GM19328 (cell line): ENCODE measurements around the gene MYO1H.
"Not testable (repeated sequence)": the region's sequence is repeated elsewhere in the genome, so short reads cannot be mapped to it uniquely, and the experiment has no call there.

ENCODE experiments used
- ATAC-seq: cut with Tn5 transposase; IDR thresholded peaks from one replicate; pipeline ENCODE4 v1.9.1; 2021; ENCODE audit warnings: mild to moderate bottlenecking, moderate library complexity; ENCODE audit not compliant: unreplicated experiment

Gene MYO1H

DNA sequence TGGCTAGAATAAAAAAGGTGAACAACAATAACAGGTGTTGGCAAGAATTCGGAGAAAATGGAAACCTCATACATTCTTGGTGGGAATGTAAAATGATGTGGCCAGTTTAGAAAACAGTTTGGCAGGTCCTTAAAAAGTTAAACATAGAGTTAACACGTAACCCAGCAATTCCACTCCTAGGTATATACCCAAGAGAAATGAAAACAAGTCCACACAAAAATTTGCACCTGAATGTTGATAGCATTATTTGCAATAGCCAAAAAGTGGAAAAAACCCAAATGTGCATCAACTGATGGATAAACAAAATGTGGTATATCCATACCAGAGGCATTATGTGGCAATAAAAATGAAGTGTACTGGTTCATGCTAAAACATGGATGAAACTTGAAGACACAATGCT is 2.3 kb upstream of the MYO1H start:
- no peak for ATAC-seq

DNA sequence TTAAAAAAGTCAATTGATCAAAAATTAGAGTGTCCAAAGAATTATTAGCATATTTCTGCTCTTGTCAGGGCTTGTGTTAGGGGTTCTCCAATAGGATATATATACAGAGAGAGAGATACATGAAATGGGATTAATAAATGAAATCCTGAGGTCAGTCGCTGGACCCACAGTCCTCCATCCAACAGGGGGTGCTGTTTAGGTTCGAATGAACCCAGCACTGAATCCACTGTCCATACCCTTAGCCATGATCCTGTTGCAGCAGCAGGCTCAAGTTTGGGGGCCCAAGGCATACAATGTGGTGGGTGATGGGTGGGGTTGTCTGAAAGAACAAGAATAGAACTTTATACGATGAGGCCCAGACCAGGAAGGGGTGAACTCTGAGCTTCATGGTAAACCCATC is 780 bp upstream of the MYO1H start:
- no peak for ATAC-seq

DNA sequence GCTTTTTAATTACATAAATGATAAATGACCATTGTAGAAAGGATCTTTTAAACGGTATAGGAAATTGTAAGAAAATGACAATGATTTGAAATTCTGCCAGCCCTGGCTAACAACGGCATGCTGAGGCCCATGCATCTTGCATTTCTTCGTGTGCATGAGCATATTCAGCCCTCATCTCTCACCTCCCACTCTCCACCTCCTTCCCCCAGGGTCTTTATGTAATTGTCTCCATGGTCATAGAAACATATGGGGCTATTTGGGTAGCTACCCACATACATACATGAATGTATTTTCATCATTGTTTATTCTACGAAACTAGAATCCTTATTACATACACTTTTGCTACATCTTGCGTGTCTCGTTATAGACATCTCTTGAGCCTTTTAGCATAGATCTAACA is 4.5 kb downstream of the MYO1H start:
- ATAC-seq = no peak

DNA sequence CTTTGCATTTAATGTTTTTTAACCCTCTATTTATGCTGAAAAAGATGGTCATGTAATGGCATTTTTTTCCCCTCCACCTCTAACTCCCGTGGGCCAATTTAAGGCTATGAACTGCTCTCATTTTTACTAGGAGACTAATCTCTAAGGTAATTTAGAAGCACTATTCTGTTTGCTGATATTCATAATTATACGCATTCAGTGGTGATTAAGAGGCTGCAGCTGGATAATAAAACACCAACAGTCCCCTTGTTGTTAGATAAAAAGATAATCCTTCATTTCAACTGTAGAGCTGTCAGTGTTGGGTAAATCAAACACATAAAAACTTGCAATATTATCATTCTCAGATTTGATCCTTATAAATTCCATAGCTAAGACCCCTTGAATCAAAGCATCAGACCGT is 8.9 kb downstream of the MYO1H start:
- no peak for ATAC-seq

DNA sequence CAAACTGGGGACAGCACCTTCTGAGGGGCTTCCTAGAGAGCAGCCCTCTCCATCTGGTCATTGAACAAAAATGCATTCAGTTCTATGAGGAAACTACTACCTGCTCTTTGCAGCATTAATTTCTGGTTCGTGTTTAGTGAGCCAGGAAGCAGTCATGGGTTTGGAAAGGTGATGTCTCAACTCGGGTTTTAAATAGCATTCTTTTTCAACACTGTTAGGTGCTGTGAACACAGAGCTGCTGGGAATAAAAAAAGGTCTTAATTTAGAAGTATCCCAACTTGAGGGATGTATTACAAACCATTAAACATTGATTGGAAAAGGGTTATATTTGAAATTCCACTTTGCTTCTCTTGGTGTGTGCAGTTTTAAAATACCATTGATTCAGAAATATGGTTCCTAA is 9.3 kb downstream of the MYO1H start:
- ATAC-seq = no peak

DNA sequence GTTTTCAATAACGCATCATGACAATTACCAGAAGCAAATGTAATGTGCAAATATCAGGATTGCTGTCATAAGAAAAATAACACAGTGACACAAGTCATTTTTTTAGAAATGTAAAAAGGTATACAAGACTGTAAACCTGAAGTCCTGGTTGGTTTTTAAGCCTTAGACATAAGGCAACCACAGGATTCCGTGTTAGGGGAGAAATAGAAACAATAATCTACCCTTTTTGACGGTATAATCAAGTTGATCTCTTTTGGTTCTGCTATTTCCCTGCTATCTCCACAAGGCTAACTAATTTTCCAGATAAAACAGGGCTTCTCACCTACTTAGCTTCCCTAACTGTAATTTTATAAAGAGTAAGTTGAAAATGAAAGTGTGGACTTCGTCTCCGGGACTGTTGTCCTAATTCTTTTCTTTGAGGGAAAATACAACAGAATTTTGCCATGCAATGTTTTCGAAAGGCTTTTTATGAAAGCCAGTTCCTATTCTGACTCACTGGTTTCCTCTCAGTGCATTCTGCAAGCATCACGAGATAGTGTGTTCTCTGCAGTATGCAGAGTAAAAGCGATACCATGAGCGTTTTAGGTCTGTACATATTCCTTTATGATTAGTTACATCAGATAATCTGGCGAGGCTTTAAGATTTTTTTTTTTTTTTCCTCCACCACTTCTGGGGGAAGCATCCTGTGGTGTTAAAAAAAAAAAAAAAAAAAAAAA is 10.6 kb downstream of the MYO1H start:
- ATAC-seq = no peak

DNA sequence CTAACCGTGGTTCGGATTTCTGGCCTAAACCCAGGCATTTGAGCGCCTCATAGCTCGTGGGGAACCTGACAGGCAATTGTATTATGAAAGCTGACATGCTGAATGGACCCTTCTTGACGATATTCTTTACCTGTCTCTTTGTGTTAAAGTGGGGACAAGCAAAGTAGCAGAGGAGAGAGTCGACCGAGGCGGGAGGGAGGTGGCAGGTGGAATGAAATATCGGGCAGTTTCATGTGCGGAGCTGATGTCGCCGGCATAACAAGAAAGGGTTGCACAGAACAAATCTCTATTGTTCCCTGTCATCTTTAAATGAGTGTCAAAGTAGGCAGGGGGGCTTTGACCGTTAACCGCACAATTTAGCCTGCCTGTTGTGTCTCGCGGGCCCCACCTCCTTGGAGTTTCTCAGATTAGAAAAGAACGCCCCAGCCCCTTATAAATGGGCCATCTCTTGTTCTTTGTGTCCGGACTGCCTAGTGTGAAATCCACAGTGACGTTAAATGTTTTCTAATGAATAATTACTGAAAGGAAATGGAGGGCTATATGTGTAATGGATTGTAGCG is 11.5 kb downstream of the MYO1H start:
- ATAC-seq = no peak

DNA sequence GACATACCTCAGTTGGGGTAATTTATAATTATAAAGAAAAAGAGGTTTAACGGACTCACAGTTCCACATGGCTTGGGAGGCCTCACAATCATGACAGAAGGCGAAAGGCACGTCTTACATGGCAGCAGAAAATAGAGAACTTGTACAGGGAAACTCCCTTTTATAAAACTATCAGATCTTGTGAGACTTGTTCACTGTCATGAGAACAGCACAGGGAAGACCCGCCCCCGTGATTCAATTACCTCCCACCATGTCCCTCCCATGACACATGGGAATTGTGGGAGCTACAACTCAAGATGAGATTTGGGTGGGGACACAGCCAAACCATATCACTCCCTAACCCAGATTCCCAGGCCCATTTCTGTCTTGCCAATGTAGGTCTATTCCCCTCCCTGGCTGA is 22.1 kb downstream of the MYO1H start:
- ATAC-seq = no peak

DNA sequence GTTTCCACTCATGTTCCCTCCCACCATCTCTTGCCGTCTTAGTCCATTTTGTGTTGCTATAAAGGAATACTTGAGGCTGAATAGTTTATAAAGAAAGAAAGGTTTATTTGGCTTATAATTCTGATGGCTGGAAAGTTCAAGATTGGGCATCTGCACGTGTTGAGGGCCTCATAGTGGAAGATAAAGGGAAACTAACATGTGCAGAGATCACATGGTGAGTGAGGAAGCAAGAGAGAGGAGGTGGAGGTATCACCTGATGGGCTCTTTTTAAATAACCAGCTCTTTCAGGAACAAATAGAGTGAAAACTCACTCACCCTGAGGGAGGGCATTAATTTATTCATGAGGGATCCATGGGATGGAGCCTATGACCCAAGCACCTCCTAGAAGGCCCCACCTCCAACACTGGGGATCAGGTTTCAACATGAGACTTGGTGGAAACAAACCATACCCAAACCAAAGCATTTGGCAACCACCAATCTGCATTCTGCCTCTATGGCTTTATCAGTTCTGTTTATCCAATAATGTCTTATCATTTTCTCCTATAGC is 29.5 kb downstream of the MYO1H start:
- ATAC-seq = no peak

DNA sequence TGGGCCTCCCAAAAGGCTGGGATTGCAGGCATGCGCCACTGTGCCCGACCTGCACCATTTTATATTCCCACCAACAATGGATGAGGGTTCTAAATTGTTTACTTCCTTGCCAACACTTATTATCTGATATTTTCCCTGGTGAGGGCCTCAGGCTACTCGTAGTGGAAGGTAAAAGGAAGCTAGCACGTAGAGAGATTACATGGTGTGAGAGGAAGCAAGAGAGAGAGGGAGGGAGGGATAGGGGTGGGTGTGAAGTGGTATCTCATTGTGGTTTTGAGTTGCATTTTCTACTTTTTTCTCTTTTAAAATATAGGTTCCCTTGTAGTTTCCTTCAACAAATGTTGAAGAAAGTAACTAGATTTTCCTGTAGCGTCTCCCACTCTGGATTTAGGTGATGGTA is 30.9 kb downstream of the MYO1H start:
- ATAC-seq = no peak

DNA sequence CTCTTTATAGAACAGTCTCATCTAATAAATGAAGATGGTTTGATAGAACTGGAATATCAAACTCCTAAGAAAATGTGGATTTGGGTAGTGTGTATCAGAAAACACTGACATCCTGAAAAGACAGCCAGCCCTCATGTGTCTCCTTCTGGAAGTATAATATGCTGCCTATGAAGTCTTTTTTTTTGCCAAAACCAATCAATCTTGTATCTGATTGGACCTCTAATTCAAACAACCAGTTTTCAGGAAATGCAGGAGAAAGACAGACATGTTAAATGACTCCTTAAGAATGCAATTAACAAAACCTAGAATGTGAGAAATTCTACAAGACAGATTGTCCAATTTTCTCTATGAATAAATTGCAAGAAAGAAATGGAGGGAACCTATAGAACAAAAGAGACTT is 34.3 kb downstream of the MYO1H start:
- ATAC-seq = no peak

DNA sequence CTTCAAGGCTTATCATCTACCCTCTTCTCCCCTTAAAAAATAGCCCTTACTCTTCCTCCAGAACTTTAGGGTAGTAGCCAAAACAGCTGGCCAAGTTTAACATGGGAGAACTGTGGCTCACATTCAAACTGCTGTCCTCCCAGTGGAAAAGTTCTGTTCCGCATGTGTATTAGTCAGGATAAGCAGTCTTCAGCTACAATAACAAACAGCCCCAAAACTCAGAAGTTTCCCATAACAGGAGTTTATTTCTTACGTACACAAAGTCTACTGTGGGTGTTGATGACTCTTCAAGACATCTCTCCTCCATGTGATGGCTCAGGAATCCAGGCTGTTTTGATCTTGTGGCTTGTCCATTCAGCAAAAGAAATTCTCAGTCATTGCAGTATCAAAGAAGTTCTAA is 35.5 kb downstream of the MYO1H start:
- no peak for ATAC-seq

DNA sequence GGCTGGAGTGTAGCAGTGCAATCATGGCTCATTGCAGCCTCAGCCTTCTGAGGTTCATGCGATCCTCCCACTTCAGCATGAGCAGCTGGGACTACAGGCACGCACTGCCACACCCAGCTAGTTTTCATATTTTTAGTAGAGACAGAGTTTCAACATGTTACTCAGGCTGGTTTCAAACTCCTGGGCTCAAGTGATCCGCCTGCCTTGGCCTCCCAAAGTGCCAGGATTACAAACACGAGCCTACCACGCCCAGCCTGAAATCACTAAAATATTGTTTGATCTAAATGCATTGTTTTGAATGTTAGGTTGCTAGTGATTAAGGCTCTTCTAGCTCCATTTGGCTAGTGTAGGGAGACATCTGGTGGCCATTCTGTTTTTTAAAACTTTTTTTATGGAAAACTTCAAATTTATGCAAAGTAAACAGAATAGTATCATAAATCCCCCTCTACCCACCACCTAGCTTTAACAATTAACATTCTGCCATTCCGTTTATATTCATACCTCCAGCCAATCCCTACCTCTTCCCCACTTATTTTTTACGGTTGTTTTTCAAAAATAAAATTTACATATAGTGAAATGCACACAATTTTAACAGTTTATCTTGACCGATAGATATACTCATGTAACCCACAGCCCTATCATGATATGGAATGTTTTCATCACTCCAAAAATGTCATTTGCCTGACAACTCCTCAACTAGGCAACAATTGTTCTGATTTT is 37.8 kb downstream of the MYO1H start:
- ATAC-seq = no peak

DNA sequence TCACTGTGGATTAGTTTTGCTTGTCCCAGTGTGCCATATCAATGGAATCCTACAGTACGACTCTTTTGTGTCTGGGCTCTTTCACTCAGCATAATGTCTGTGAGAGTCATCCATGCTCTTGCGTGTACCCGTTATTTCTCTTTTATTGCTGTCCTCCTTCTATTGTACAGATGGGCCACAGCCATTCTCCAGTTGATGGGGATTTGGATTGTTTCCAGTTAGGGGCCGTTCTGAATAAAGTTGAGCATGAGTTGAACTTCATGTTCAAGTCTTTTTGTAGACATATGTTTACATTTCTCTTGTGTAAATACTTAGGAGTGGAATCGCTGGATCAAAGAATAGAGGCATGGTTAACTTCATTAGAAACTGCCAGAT is 38.3 kb downstream of the MYO1H start:
- no peak for ATAC-seq

DNA sequence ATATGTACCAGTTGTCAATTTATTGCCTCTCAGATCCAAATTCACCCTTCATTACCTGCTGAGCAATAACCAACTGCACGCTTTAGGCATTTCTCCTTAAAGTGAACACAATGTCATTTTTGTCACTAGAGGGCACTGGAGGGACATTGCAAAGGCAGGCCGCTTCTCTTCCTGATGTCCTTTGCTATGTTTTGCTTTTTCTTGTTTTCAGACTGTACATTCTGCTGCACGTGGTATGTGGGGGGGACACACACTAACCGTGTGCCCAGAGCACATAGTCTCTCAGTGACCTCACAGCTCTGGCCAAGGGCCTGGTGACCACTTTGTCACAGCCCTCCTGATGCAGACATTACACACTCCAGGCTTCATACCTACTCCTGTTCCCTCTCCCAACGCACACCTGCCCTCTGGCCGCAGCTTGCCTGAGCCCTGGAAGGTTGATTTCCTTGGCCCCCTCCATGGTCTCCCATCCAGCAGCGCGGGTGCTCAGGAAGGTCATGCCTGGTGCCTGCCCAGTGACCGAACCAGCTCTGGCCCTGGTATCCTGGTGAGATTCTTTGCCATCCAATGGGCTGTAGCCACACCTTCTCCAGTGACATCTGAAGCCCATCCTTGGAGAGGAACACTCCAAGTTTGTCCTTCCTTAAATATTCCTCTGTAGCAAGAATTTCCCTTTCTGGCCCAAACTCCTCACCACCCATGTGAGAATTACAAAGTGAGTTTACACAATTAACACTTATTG is 39.9 kb downstream of the MYO1H start:
- no peak for ATAC-seq

DNA sequence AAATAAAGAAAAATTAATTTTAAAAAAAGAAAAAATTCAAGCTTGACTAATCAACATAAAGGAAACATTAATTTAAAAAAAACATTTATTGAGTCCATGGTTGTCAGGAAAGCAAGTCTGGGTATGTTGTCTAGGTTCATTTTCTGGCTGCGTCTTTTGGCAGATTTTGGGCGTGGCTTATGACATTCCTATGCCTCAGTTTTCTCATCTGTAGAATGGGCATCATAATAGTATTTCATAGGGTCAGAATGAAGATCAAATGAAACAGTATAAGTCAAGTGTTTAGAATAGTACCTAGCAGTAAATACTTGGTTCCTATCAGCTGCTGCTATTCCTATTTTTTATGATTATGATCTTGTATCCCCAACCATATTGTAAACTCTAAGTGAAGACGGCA is 40.5 kb downstream of the MYO1H start:
- no peak for ATAC-seq

DNA sequence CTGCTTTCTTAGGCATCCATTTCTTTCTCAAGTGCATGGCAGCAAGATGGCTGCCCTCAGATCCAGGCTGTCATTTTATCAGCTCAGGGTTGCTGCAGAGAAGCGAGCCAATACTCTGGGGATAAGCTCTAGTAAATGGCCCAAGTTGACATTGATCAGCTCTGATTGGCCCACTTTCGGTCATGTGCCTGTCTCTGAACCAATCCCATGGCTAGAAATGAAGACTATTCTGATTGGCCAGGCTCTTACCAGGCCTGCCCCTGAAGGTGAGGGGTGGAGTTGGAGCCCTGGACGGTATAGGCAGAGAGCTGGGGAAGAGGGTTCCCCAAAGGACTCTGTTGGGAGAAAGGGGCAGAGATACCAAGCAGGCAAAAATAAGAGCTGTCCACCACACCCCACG is 41.4 kb downstream of the MYO1H start:
- ATAC-seq = no peak

DNA sequence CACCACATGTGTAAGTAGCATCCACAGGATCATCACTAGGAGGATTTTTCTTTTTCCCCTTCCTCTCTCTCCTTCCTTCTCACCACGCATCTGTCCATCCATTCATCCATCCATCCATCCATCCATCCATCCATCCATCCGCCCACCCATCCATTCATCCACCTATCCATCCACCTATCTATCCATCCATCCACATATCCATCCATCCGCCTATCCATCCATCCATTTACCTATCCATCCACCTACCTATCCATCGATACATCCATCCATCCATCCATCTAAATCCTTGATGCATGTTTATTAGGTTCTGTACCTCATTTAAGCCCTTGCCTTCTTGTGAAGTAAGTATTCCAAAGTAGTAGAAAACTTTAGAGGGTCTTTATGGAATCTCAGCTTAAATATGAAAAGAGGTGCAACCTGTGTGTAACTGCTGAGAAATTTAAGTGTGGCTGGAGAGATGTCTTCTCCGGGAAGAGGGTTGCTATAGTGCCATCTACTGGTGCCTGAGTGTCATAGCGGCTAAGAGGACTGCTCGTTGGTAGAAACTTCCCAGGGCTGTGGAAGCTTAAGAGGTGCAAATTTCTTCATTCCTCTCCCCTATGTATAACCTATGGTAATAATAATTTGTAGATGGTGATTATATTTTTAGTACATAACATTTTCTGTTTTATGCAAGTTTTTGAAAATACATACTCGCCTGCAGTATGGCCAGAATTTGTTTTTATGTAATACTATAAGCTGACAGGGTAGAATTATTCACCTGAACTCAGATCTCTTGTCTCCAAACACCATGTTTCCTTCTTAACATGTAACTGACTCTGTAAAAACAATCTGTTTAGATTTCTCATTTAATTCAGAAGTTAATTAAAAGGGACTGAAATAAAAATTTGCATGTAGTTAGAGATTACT is 46.0 kb downstream of the MYO1H start:
- ATAC-seq = no peak

DNA sequence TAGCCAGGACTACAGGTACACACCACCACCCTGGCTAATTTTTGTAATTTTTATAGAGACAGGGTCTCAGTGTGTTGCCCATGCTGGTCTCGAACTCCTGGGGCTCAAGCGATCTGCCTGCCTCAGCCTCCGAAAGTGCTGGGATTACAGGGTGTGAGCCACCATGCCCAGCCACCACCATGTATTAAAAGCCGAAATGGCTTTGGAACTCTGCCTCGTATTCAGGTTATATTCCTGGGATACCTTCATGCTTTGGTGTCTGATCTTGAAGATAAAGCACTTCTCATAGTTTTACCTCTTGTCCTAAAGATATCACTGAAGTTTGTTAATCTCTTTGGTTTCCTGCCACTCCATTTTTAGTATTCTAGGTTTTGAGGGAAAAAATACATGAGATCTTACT is 47.2 kb downstream of the MYO1H start:
- no peak for ATAC-seq

DNA sequence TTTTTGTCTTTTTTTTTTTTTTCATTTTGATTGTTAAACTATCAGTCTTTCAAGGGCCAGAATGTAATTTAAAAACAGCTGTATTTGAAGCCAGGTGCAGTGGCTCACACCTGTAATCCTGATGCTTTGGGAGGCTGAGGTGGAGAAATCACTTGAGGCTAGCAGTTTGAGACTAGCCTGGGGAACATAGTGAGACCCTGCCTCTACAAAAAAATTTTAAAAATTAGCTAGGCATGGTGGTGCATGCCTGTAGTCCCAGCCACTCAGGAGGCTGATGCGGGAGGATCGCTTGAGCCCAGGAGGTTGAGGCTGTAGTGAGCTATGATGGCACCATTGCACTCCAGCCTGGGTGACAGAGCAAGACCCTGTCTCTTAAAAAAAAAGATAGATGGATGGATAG is 57.1 kb downstream of the MYO1H start:
- not testable (repeated sequence) for ATAC-seq

DNA sequence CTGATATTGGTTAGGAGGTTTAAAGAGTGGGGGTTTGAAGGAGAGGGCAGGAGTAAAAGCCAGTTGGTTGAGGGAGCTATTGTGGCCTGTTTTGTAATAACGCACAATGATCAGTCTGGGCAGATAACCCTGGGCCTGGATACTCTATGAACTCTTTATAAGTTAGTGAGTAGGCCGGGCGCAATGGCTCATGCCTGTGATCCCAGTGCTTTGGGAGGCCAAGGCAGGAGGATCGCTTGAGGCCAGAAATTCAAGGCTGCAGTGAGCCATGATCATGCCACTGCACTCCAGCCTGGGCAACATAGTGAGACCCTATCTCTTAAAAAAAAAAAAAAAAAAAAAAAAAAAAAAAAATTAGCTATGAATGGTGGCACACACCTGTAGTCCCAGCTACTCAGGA is 58.4 kb downstream of the MYO1H start:
- ATAC-seq = not testable (repeated sequence)
